Measurements from ENCODE around the gene ADD3.

- TF ChIP-seq, protein P1, sequence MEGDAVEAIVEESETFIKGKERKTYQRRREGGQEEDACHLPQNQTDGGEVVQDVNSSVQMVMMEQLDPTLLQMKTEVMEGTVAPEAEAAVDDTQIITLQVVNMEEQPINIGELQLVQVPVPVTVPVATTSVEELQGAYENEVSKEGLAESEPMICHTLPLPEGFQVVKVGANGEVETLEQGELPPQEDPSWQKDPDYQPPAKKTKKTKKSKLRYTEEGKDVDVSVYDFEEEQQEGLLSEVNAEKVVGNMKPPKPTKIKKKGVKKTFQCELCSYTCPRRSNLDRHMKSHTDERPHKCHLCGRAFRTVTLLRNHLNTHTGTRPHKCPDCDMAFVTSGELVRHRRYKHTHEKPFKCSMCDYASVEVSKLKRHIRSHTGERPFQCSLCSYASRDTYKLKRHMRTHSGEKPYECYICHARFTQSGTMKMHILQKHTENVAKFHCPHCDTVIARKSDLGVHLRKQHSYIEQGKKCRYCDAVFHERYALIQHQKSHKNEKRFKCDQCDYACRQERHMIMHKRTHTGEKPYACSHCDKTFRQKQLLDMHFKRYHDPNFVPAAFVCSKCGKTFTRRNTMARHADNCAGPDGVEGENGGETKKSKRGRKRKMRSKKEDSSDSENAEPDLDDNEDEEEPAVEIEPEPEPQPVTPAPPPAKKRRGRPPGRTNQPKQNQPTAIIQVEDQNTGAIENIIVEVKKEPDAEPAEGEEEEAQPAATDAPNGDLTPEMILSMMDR (IDR thresholded peaks at IDR 0.05; ENCODE audit: borderline replicate concordance, extremely low read depth, low read length, poor library complexity, severe bottlenecking) = no peak
- TF ChIP-seq EZH2 (IDR thresholded peaks at IDR 0.05; ENCODE audit: borderline replicate concordance, low read depth, low read length, severe bottlenecking) = no peak
Observed at GRCh38 chr10:109981650-109982049, 26.1 kb upstream of the ADD3 start.

Measured in DND-41 (cell line).